Activated T-helper 9 cell treated with anti-CD3 and anti-CD28 coated beads, Interleukin-2, amount 50 U/mL, for 16 hours (primary cell): ENCODE data around the gene MMP28.
"Not testable (repeated sequence)": the region's sequence is repeated elsewhere in the genome, so short reads cannot be mapped to it uniquely, and the experiment has no call there.

Experiments used
- DNase-seq: peaks from one replicate; pipeline ENCODE4 v3.0.0-alpha.2; 2020; ENCODE audit warnings: low read depth

The MMP28 gene

GRCh38 chr17:35765756-35766488 lies 29.5 kb downstream of the MMP28 start:
- no peak for DNase-seq

GRCh38 chr17:35765086-35765710 lies 30.2 kb downstream of the MMP28 start:
- DNase-seq = no peak

GRCh38 chr17:35764123-35764991 lies 31.1 kb downstream of the MMP28 start:
- peak; percentile 82 for DNase-seq

- no peak for DNase-seq
Measured at GRCh38 chr17:35763767-35764122, 31.7 kb downstream of the MMP28 start.

GRCh38 chr17:35761601-35762000 lies 33.8 kb downstream of the MMP28 start:
- DNase-seq = no peak

- DNase-seq = no peak
Measured at GRCh38 chr17:35760587-35760986, 34.9 kb downstream of the MMP28 start, which contains the start of gene C17orf50. Gene C17orf50, plus strand, starts transcription at chr17:35760887. Its CDS starts 55 bp downstream, at chr17:35760942.

- no peak for DNase-seq
Measured at GRCh38 chr17:35757243-35757642, 38.2 kb downstream of the MMP28 start.

- DNase-seq = no peak
Measured at GRCh38 chr17:35752945-35753764, 42.3 kb downstream of the MMP28 start, which contains the start of gene GAS2L2. Gene GAS2L2, minus strand, starts transcription at chr17:35753239. Its CDS starts 389 bp downstream, at chr17:35752850.

GRCh38 chr17:35752471-35752870 lies 43.0 kb downstream of the MMP28 start:
- no peak for DNase-seq

- DNase-seq = not testable (repeated sequence)
Measured at GRCh38 chr17:35751541-35751940, 43.9 kb downstream of the MMP28 start.

GRCh38 chr17:35750526-35751395 lies 44.7 kb downstream of the MMP28 start:
- no peak for DNase-seq

- DNase-seq = no peak
Measured at GRCh38 chr17:35749560-35750412, 45.7 kb downstream of the MMP28 start.

GRCh38 chr17:35748979-35749378 lies 46.5 kb downstream of the MMP28 start:
- no peak for DNase-seq

- DNase-seq = no peak
Measured at GRCh38 chr17:35748341-35748841, 47.0 kb downstream of the MMP28 start.

- DNase-seq = peak; percentile 55
Measured at GRCh38 chr17:35747540-35748017, 47.9 kb downstream of the MMP28 start.

- DNase-seq = no peak
Measured at GRCh38 chr17:35745749-35746320, 49.6 kb downstream of the MMP28 start.

- DNase-seq = no peak
Measured at GRCh38 chr17:35745246-35745645, 50.2 kb downstream of the MMP28 start.

- no peak for DNase-seq
Measured at GRCh38 chr17:35744830-35745229, 50.6 kb downstream of the MMP28 start.
